Psoas muscle (tissue), 8 donors: ENCODE data around the gene SFT2D2. TPM values are rescaled to one million over a fixed set of nuclear protein-coding genes. Genes with fewer than 3 reads are reported as not detected.

Source experiments
- ATAC-seq, 4 donors: fragments of 200-7000 bp; cut with Tn5 transposase; one replicate each; pipeline ENCODE4 v1.9.1; 2020; ENCODE audit warnings: moderate library complexity in 3 of 4, mild to moderate bottlenecking in 2 of 4
- DNase-seq, 2 donors: peaks; one replicate each; pipeline ENCODE4 v3.0.0-alpha.2; 2020
- H3K27ac ChIP-seq: fragments of 200-600 bp; one replicate; pipeline ENCODE4 v1.8.0; 2022
- H3K27me3 ChIP-seq, 3 donors: fragments of 200-600 bp in 1 of 3; one replicate each; pipeline versions ENCODE4 v1.6.1 to v1.8.0; 2013 to 2022; ENCODE audit warnings: low read length in 2 of 3, mild to moderate bottlenecking in 2 of 3, moderate library complexity in 1 of 3; ENCODE audit not compliant: insufficient read depth in 3 of 3
- H3K36me3 ChIP-seq, 2 donors: fragments of 200-600 bp in 1 of 2; one replicate each; pipeline versions ENCODE4 v1.6.1 to v1.8.0; 2013 to 2022; ENCODE audit warnings: low read depth in 1 of 2, mild to moderate bottlenecking in 1 of 2, moderate library complexity in 1 of 2; ENCODE audit not compliant: insufficient read depth in 1 of 2
- H3K4me1 ChIP-seq: fragments of 200-600 bp; one replicate; pipeline ENCODE4 v1.8.0; 2022
- H3K4me3 ChIP-seq: fragments of 200-600 bp; one replicate; pipeline ENCODE4 v1.8.0; 2022; ENCODE audit warnings: mild to moderate bottlenecking
- H3K9me3 ChIP-seq: fragments of 200-600 bp; one replicate; pipeline ENCODE4 v1.8.0; 2022
- WGBS, 3 donors: extraction: QIAGEN DNeasy Blood & Tissue Kit; methylation state at CpG; one replicate each; pipeline versions ENCODE4 v1.1.6 to v1.1.7; 2013; 5-methylcytosine and 5-hydroxymethylcytosine counted together
- intact Hi-C, 2 donors: fragments of 100-400 bp; cut with DNase I; formaldehyde crosslinking; loops; one replicate each; pipeline versions ENCODE4 v1.11.0 to v1.14.2; 2022
- long read RNA-seq, 2 donors: library from polyadenylated mRNA; unstranded; transcript quantifications; one replicate each; pipeline ENCODE4 v2.0.0, GENCODE V29; 2021
- polyA plus RNA-seq, 3 donors: library from polyadenylated mRNA; stranded (reverse); fragments of 200-250 nt; gene quantifications; one replicate each; pipeline ENCODE4 v1.2.3, GENCODE V29; 2013
- total RNA-seq, 4 donors: library from RNA; stranded (reverse); fragmentation: NEBNext Ultra II Directional in 2 of 4; extraction: Animal tissue kit (Norgen Biotek cat#: 25700) in 2 of 4; gene quantifications; one replicate each; pipeline versions ENCODE4 v1.2.1 to v1.2.4, GENCODE V29; 2021 to 2023
- TF ChIP-seq, protein P1 (sequence below): fragments of 200-600 bp; IDR thresholded peaks from one replicate; pipeline ENCODE4 v1.8.0; 2022; ENCODE audit warnings: antibody characterized with exemption
- donor health status: healthy with polysubstance abuse.
- donor health status: DM: no; HTN: no; CAD: no; lungs with moderate emphysema.
- donor health status: Bipolar disorder and iron deficiency.
- donor health status: healthy.
- donor health status: DM: yes; HTN: yes; CAD: no.
- donor health status: DM: no; HTN: no; CAD: no.
- donor health status: DM: no; HTN: no; CAD: no.
- donor health status: DM: yes; HTN: yes; CAD: no.

Gene SFT2D2
- total RNA-seq (10 to 100 TPM; 12.7 to 15.5 (median 15.0) TPM), polyA plus RNA-seq (1 to 10 TPM; 2.0 to 5.0 (median 2.9) TPM)
- long read RNA-seq, donor 1, partial matches to known transcripts: 0 of 1 reads
- long read RNA-seq, donor 1, other reads (novel, unspliced or antisense): 1 of 1 reads
- long read RNA-seq, donor 2, full-length matches to known transcripts: 1 of 3 reads
- long read RNA-seq, donor 2, partial matches to known transcripts: 0 of 3 reads
- long read RNA-seq, donor 2, other reads (novel, unspliced or antisense): 2 of 3 reads

DNA sequence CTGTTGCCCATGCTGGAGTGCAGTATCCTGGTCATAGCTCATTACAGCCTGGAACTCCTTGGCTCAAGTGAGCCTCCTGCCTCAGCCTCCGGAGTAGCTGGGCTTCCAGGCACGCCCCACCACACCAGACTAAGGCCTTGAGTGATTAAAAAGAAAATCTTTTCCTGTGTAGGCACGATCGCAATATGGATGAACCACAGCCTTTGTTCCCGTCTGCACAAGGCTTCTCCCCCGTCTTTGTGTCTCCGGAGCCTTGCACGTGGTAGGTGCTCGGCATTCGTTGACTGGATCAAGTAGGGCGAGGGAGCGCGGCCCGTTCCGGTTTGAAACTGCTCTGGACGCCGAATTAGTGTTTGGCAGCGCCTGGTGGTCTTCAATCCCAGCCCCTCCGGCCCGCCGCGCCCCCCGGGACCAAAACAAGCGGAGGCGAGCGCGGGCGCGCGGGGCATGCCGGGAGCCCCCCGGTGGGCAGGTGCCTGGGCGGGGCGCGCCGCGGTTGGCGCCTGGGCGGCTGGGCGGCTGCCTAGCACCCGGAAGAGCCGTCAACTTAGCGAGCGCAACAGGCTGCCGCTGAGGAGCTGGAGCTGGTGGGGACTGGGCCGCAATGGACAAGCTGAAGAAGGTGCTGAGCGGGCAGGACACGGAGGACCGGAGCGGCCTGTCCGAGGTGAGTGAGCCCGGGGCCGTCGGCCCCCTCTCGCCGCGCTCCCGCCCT, at the start of gene SFT2D2:
Gene SFT2D2 (plus strand): TSS at position 529 of the 715 bp plus-strand sequence. CDS start 76 bp downstream, at position 605.
- ATAC-seq: peak; percentile 95 to 99 (median 98)
- Histone ChIP-seq H3K9me3 (no peaks in the 10 kb centered on the region), H3K4me3 (peak within 1 kb of the TSS; percentile 95), H3K4me1 (peaks cover 8% of the 10 kb centered on the region), H3K36me3 (no peaks in the 10 kb centered on the region), H3K27ac (peak within 1 kb of the TSS; percentile 69), H3K27me3 (no peaks in the 10 kb centered on the region)
- WGBS, 3 donors: 1 to 2% (median 1%) methylated on average over 35 to 58 of the region's 58 CpGs
- TF ChIP-seq, protein P1, sequence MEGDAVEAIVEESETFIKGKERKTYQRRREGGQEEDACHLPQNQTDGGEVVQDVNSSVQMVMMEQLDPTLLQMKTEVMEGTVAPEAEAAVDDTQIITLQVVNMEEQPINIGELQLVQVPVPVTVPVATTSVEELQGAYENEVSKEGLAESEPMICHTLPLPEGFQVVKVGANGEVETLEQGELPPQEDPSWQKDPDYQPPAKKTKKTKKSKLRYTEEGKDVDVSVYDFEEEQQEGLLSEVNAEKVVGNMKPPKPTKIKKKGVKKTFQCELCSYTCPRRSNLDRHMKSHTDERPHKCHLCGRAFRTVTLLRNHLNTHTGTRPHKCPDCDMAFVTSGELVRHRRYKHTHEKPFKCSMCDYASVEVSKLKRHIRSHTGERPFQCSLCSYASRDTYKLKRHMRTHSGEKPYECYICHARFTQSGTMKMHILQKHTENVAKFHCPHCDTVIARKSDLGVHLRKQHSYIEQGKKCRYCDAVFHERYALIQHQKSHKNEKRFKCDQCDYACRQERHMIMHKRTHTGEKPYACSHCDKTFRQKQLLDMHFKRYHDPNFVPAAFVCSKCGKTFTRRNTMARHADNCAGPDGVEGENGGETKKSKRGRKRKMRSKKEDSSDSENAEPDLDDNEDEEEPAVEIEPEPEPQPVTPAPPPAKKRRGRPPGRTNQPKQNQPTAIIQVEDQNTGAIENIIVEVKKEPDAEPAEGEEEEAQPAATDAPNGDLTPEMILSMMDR: no peak
- DNase-seq: peak; percentile 79 to 85
- intact Hi-C loops: loop anchor here in 1 of 2 donors (5.0 kb wide), 1 partner anchor 48 kb away; the partner anchor contains the start of gene TIPRL

DNA sequence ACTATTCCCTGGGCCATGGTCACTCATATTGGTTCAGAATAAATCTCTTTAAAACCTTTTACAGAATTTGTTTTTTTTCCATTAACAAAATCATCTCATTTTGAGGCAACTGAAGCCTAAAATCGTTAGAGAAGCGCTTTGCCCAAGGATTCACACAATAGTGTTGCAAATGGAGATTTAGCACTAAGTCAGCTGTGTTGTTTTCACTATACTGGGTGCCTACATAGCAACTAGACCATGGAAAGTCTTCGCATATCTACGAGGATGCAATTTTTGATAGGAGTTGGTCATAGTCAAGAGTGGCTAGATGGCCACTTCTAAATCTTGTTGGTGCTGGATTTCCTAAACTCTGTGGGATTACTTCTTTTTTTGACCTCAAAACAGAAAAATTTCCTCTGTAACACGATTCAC, 47.6 kb upstream of the SFT2D2 start:
- Histone ChIP-seq H3K27ac (peak overlapping the region; percentile 88), H3K9me3 (no peaks in the 10 kb centered on the region), H3K4me3 (peak overlapping the region; percentile 74), H3K4me1 (peaks cover 10% of the 10 kb centered on the region), H3K27me3 (no peaks in the 10 kb centered on the region), H3K36me3 (no peaks in the 10 kb centered on the region)
- DNase-seq (no peak), ATAC-seq (peak; percentile 3 to 12 (median 5))
- TF ChIP-seq, protein P1: no peak
- intact Hi-C loops: loop anchor here in 1 of 2 donors (5.0 kb wide), 1 partner anchor 49 kb away; the partner anchor contains the start of gene SFT2D2
- WGBS, 3 donors: 67 to 72% (median 69%) methylated on average over 5 of the region's 5 CpGs

DNA sequence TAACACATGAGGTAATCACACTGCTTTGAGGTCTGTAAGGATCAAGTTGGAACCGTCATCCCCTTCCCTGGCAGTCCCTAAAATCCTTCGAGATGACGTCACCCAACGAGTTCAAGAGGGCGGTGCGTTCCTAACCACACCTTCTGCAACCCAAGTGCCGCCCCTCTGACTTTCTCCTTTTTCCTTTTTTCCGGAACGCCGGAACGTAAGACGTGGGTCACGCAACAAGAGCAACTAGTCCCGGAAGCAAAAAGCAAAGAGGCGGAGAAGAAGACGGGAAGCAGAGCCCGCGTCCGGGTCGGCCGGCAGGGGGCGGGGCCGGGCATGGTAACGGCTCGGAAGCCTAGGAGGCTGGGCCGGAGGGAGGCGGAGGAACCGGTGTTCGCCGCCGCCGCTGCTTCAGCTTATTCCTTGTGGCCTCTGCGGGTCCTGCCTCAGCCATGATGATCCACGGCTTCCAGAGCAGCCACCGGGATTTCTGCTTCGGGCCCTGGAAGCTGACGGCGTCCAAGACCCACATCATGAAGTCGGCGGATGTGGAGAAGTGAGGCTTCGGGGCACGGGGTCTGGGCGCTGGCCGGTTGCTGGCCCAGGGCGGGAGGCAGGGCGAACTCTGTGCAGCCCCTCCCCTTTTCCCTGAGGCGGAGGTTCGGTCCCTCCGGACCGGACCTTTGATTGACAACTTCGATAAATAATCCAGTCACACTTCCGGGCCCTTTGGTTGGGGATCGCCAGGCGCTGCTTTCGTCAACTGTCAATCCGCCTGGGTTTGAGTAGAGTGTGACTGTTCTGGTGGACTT, 47.0 kb upstream of the SFT2D2 start, which contains the start of gene TIPRL:
Gene TIPRL (plus strand): TSS at position 325 of the 800 bp plus-strand sequence. CDS start 116 bp downstream, at position 441.
- intact Hi-C loops: loop anchor here in 1 of 2 donors (5.0 kb wide), 1 partner anchor 48 kb away; the partner anchor contains the start of gene SFT2D2
- DNase-seq: peak; percentile 96
- 0 to 1% (median 1%) methylated on average over 51 to 56 of the region's 56 CpGs for WGBS, 3 donors
- peak; percentile 96 to 99 (median 98) for ATAC-seq
- Histone ChIP-seq H3K27me3 (no peaks in the 10 kb centered on the region), H3K9me3 (no peaks in the 10 kb centered on the region), H3K4me1 (peaks cover 10% of the 10 kb centered on the region), H3K27ac (peak within 1 kb of the TSS; percentile 88), H3K36me3 (no peaks in the 10 kb centered on the region), H3K4me3 (peak within 1 kb of the TSS; percentile 74)
- TF ChIP-seq, protein P1: peak; percentile 73

DNA sequence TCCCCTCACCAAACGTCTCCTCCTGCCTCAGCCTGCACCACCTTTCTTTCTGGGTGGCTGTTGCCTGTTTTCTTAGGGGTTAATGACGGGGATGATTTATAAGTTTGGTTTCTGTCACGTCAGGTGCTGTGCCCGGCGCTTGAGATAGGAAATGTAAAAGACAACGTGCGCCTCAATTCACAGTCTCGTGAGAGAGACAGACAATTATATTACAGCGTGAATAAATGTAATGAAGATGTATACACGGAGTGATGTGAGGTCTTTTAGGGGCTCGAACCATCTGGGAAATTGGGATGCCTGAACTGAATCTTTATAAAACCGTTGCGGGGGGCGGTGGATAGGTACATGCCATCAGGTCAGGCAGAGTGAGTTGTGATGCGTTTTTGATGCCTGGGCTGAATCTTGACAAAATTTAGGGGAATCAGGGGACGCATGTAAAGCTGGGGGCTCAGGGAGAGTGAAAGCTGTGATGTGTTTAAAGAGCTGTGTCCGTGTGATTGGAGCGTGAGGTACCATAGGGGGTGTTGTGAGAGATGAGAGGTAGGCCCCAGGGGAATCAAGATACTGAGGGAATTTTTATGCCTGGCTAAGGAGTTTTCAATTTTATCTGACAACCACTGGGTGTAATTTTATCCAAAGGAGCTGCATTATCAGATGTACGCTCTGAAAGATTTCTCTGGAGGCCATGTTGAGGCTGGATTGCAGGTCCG, 46.2 kb upstream of the SFT2D2 start:
- WGBS, 3 donors: 4% methylated on average over 20 of the region's 20 CpGs
- no peaks in the 10 kb centered on the region for H3K27me3 ChIP-seq
- intact Hi-C loops: loop anchor here in 1 of 2 donors (5.0 kb wide), 1 partner anchor 48 kb away; the partner anchor contains the start of gene SFT2D2
- H3K36me3 ChIP-seq: peaks cover 0 to 7% of the 10 kb centered on the region in 2 donors
- peaks cover 10% of the 10 kb centered on the region for H3K4me1 ChIP-seq
- H3K9me3 ChIP-seq: no peaks in the 10 kb centered on the region
- TF ChIP-seq, protein P1: no peak
- DNase-seq (no peak), ATAC-seq (peak in 1 of 4 donors; percentile 0)
- H3K27ac ChIP-seq: peak overlapping the region; percentile 88
- peak overlapping the region; percentile 74 for H3K4me3 ChIP-seq
